OCI-LY3 (cell line): ENCODE data around the gene CCDC187.
A peak's percentile ranks its signal among the peaks of the same experiment; 100 is the strongest.

Source experiments
- H2AFZ ChIP-seq: fragments of 200-600, 300-600 bp; shearing (Covaris generic); 2 replicates; pipeline ENCODE4 v1.6.0; 2014; ENCODE audit warnings: antibody characterized with exemption, low read depth, low read length
- H3K27ac ChIP-seq: fragments of 200-600, 300-600 bp; sonication (generic); 2 replicates; pipeline ENCODE4 v1.5.1; 2014; ENCODE audit warnings: mild to moderate bottlenecking, low read length, moderate library complexity, mixed read lengths
- H3K27me3 ChIP-seq: fragments of 200-600, 300-600 bp; sonication (generic); 2 replicates; pipeline ENCODE4 v1.6.1; 2014; ENCODE audit warnings: low read depth, low read length, mixed read lengths
- H3K36me3 ChIP-seq: fragments of 200-600, 300-600 bp; sonication (generic); replicated peaks from 2 replicates; pipeline ENCODE3; 2014; ENCODE audit warnings: low read depth, low read length, mixed read lengths
- H3K4me1 ChIP-seq: fragments of 300-600, 200-600 bp; sonication (generic); 2 replicates; pipeline ENCODE4 v1.6.1; 2014; ENCODE audit warnings: low read length, mixed read lengths
- H3K4me2 ChIP-seq: fragments of 200-600, 300-600 bp; sonication (generic); 2 replicates; pipeline ENCODE4 v1.6.1; 2014; ENCODE audit warnings: low read length, mixed read lengths
- H3K4me3 ChIP-seq: fragments of 300-600, 200-600 bp; sonication (generic); 2 replicates; pipeline ENCODE4 v1.5.1; 2014; ENCODE audit warnings: antibody characterized with exemption, mild to moderate bottlenecking, low read length, moderate library complexity
- H3K79me2 ChIP-seq: fragments of 300-600, 200-600 bp; shearing (Covaris generic); 2 replicates; pipeline ENCODE4 v1.6.1; 2014; ENCODE audit warnings: mild to moderate bottlenecking, low read length, mixed read lengths
- H3K9ac ChIP-seq: fragments of 300-600, 200-600 bp; shearing (Covaris generic); 2 replicates; pipeline ENCODE4 v1.6.0; 2014; ENCODE audit warnings: mild to moderate bottlenecking, low read length, moderate library complexity
- H3K9me3 ChIP-seq: fragments of 200-600, 300-600 bp; shearing (Covaris generic); 2 replicates; pipeline ENCODE4 v1.6.1; 2014; ENCODE audit warnings: low read length, mixed read lengths; ENCODE audit not compliant: insufficient read depth
- H4K20me1 ChIP-seq: fragments of 200-600, 300-600 bp; sonication (generic); 2 replicates; pipeline ENCODE4 v1.6.1; 2016; ENCODE audit warnings: low read length, mixed read lengths; ENCODE audit not compliant: insufficient read depth
- EZH2phosphoT487 ChIP-seq: fragments of 200-600 bp; shearing (Covaris generic); IDR thresholded peaks from 2 replicates; pipeline ENCODE4 v1.6.1; 2018; ENCODE audit warnings: antibody characterized with exemption, mixed run types, low read depth
- TF ChIP-seq, protein P1 (sequence below): fragments of 200-600, 300-600 bp; sonication (generic); IDR thresholded peaks from 2 replicates; pipeline ENCODE4 v1.5.1; 2014; ENCODE audit warnings: antibody characterized with exemption, low read length, low read depth

CCDC187 gene

DNA sequence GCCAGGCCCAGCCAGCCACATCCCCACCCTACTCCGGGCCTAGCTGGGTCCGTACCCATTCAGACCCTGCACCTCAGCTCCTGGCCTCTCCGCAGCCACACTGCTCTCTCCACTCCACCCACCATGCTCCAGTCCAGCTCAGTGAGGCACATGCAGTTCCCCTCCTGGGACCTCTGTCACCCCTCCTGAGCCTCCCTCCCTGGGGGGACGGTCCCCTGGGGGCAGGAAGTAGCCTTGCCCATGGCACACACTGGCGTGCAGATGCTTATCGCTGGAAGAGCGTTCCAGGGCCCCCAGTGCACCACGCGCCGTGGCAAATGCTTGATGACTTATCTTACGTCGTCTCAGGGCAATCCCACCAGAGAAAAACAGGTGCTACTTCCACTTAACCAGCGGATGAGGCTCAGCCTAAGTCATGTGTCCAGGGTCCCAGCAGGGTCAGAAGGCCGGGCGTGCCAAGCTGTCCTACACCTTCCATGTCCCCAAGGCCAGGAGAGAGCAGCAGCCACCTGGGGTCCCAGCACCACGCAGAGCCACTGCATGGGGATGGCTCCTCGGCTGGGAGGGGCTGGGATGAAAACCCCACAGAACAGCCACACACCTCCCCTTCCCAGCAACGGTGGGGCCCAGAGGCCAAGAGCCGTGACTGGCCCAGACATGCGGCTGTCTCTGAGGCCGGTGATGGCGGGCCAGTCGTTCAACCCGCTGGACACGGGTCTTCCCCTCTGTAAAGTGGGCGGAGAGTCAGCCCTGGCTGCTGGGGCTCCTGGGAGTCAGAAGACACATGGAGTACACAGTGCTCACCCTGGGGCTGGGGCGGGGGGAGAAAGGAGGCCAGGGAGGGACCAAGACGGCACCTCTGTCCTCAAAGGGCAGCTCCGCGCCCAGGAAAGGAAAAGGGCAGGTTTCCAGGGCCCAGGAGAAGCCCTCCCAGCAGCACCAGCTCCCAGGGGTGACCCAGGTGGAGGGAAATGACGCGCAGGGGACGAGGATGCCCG, 2.6 kb upstream of the CCDC187 start:
- Histone ChIP-seq H3K4me2 (peak overlapping the region; percentile 30), H3K9ac (no peak overlapping the region), H3K4me1 (peaks cover 10% of the 10 kb centered on the region), H3K27me3 (peaks cover 10% of the 10 kb centered on the region), H2AFZ (peak overlapping the region; percentile 16; the same call in 1 of the 2 replicates), H3K4me3 (peak overlapping the region; percentile 38), H3K9me3 (peaks cover 7% of the 10 kb centered on the region; the same call in 1 of the 2 replicates), H4K20me1 (no peaks in the 10 kb centered on the region), H3K36me3 (no peaks in the 10 kb centered on the region), H3K27ac (no peak overlapping the region), H3K79me2 (no peaks in the 10 kb centered on the region)
- no peak for TF ChIP-seq EZH2phosphoT487

DNA sequence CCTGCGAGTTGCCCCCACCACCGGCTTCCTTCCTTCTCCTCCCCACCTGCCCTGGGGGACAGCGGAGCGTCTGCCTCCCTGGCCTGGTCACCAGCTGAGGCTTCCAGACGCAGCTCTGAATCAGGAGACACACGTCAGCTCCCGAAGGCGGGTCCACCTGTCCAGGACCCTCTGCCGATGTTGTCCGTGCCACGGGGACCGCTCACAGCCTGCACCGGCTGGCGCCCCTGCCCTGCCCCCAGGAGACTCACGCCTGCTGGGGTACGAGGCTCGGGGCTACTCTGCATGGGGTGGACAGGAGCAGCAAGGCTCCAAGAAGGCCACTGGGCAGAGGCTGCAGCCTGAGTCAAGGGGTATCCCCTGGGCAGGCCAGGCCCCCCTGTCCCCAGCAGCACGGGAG, 1.9 kb upstream of the CCDC187 start:
- Histone ChIP-seq H4K20me1 (no peaks in the 10 kb centered on the region), H3K4me3 (no peak overlapping the region), H3K9me3 (peaks cover 7% of the 10 kb centered on the region; the same call in 1 of the 2 replicates), H3K27ac (no peak overlapping the region), H3K36me3 (no peaks in the 10 kb centered on the region), H3K79me2 (no peaks in the 10 kb centered on the region), H3K4me2 (no peak overlapping the region), H3K4me1 (peaks cover 10% of the 10 kb centered on the region), H3K9ac (no peak overlapping the region), H3K27me3 (peaks cover 10% of the 10 kb centered on the region), H2AFZ (no peak overlapping the region)
- no peak for TF ChIP-seq EZH2phosphoT487
- TF ChIP-seq, protein P1, sequence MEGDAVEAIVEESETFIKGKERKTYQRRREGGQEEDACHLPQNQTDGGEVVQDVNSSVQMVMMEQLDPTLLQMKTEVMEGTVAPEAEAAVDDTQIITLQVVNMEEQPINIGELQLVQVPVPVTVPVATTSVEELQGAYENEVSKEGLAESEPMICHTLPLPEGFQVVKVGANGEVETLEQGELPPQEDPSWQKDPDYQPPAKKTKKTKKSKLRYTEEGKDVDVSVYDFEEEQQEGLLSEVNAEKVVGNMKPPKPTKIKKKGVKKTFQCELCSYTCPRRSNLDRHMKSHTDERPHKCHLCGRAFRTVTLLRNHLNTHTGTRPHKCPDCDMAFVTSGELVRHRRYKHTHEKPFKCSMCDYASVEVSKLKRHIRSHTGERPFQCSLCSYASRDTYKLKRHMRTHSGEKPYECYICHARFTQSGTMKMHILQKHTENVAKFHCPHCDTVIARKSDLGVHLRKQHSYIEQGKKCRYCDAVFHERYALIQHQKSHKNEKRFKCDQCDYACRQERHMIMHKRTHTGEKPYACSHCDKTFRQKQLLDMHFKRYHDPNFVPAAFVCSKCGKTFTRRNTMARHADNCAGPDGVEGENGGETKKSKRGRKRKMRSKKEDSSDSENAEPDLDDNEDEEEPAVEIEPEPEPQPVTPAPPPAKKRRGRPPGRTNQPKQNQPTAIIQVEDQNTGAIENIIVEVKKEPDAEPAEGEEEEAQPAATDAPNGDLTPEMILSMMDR: no peak

DNA sequence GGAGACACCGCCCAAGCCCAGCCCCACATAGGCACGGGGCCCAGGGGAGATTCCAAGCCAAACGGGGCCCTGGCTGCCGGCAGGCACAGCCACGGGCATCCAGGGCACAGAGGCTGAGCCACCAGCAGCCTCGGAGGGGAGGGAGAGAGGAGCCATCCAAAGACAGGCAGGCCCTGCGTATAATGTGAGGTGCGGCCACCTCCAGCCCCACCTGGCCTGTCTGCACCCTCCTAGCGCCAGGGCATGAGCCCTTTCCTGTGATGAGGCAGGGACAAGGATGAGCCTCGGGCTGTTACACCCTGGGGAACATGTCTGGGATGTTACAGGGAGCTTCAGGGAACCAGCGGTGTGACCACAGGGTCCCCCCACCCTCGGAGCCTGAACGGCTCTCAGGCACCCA, 1.1 kb upstream of the CCDC187 start:
- TF ChIP-seq, protein P1: no peak
- no peak for TF ChIP-seq EZH2phosphoT487
- H3K79me2 ChIP-seq: no peaks in the 10 kb centered on the region
- no peak overlapping the region for H3K4me2 ChIP-seq
- no peak overlapping the region for H3K9ac ChIP-seq
- H4K20me1 ChIP-seq: no peaks in the 10 kb centered on the region
- no peak overlapping the region for H3K4me3 ChIP-seq
- no peaks in the 10 kb centered on the region for H3K36me3 ChIP-seq
- H3K4me1 ChIP-seq: peaks cover 10% of the 10 kb centered on the region
- peaks cover 7% of the 10 kb centered on the region; the same call in 1 of the 2 replicates for H3K9me3 ChIP-seq
- H3K27me3 ChIP-seq: peaks cover 10% of the 10 kb centered on the region
- no peak overlapping the region for H2AFZ ChIP-seq
- no peak overlapping the region for H3K27ac ChIP-seq

DNA sequence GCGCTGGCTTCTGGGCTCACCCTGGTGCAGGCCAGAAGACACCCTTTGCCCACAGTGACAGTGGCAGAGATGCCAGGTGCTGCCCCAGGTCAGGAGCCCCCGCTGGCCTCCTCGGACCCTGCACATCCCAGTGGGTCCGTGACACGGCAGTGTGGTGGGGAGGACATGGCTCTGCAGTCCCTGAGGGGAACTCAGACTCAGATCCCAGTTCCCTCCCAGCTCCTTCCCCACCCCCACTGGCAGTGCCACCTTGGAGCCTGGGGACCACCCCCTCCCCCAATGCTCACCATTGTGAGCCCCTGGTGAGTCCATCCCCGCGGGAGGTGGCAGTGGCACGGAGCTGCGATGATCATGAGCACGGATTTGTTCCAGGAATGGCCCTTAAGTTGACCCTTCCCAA, 562 bp upstream of the CCDC187 start:
- Histone ChIP-seq H2AFZ (no peak overlapping the region), H4K20me1 (no peaks in the 10 kb centered on the region), H3K9ac (no peak overlapping the region), H3K27ac (no peak overlapping the region), H3K4me2 (no peak overlapping the region), H3K79me2 (no peaks in the 10 kb centered on the region), H3K9me3 (peaks cover 7% of the 10 kb centered on the region; the same call in 1 of the 2 replicates), H3K4me1 (peaks cover 10% of the 10 kb centered on the region), H3K36me3 (no peaks in the 10 kb centered on the region), H3K4me3 (no peak overlapping the region), H3K27me3 (peaks cover 10% of the 10 kb centered on the region)
- TF ChIP-seq, protein P1: no peak
- no peak for TF ChIP-seq EZH2phosphoT487
